Measurements from ENCODE around the gene CFD.

CFD gene

DNA sequence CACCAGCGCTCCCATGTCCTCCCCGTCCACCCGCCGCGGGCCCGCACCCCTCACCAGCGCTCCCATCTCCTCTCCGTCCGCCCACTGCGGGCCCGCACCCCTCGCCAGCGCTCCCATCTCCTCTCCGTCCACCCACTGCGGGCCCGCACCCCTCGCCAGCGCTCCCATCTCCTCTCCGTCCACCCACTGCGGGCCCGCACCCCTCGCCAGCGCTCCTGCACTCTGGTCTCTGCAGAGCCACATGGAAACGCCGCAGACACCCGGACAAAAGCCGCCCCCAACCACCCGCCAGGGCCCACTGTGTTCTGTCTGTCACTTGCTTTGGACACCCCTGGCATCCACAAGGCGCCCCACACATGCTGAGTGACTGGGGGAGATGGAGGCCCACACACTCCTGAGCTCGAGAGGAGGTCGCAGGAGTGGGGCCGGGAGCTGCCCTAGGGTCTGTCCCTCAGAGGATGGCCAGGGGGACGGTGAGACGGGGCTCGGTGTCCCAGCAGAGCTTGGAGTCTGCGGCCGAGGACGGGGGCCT is 7.4 kb downstream of the CFD start:
- Histone ChIP-seq H3K27ac (ENCODE audit: low read depth in 2 of 2, low read length in 2 of 2) (no peak overlapping the region), H3K4me3 (ENCODE audit: low read length in 2 of 2) (no peak overlapping the region), H3K27me3 (ENCODE audit: control insufficient read depth in 2 of 2, insufficient read depth in 2 of 2, low read length in 2 of 2) (no peaks in the 10 kb centered on the region), H3K4me1 (ENCODE audit: control insufficient read depth in 2 of 2, insufficient read depth in 2 of 2, low read length in 2 of 2) (peaks cover 6 to 27% of the 10 kb centered on the region in 2 donors), H3K36me3 (ENCODE audit: control insufficient read depth in 2 of 2, insufficient read depth in 2 of 2, low read length in 2 of 2) (peaks cover 6 to 12% of the 10 kb centered on the region in 2 donors), H3K9ac (ENCODE audit: low read depth in 1 of 2, low read length in 2 of 2) (no peak overlapping the region), H3K9me3 (ENCODE audit: control insufficient read depth in 2 of 2, low read length in 2 of 2) (no peaks in the 10 kb centered on the region)

DNA sequence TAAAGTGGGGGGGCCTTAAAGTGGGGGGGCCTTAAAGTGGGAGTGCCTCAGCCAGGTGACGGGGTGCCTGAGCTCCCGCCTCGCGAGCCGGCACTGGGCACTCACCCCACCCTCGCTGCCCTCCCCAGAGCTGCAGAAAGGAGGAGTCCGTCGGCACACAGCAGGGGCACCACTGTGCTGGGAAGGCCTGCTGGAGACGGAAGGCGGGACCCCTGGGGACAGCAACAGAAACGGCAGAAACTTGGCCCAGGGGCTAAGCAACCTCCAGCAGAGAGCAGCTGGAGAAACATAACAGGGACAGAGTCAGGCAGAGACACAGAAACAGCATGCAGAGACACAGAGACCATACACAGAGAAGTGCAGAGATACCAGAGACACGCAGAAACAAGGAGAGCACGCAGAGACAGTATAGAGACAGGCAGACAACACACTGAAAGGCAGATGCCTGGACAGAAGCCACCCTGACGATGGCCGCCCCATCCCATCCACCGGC is 7.9 kb downstream of the CFD start:
- H3K4me1 ChIP-seq (ENCODE audit: control insufficient read depth in 2 of 2, insufficient read depth in 2 of 2, low read length in 2 of 2): peaks cover 11 to 33% of the 10 kb centered on the region in 2 donors
- H3K27me3 ChIP-seq (ENCODE audit: control insufficient read depth in 2 of 2, insufficient read depth in 2 of 2, low read length in 2 of 2): no peaks in the 10 kb centered on the region
- no peak overlapping the region for H3K27ac ChIP-seq (ENCODE audit: low read depth in 2 of 2, low read length in 2 of 2)
- no peak overlapping the region for H3K9ac ChIP-seq (ENCODE audit: low read depth in 1 of 2, low read length in 2 of 2)
- peaks cover 6 to 12% of the 10 kb centered on the region in 2 donors for H3K36me3 ChIP-seq (ENCODE audit: control insufficient read depth in 2 of 2, insufficient read depth in 2 of 2, low read length in 2 of 2)
- H3K9me3 ChIP-seq (ENCODE audit: control insufficient read depth in 2 of 2, low read length in 2 of 2): no peaks in the 10 kb centered on the region
- no peak overlapping the region for H3K4me3 ChIP-seq (ENCODE audit: low read length in 2 of 2)

DNA sequence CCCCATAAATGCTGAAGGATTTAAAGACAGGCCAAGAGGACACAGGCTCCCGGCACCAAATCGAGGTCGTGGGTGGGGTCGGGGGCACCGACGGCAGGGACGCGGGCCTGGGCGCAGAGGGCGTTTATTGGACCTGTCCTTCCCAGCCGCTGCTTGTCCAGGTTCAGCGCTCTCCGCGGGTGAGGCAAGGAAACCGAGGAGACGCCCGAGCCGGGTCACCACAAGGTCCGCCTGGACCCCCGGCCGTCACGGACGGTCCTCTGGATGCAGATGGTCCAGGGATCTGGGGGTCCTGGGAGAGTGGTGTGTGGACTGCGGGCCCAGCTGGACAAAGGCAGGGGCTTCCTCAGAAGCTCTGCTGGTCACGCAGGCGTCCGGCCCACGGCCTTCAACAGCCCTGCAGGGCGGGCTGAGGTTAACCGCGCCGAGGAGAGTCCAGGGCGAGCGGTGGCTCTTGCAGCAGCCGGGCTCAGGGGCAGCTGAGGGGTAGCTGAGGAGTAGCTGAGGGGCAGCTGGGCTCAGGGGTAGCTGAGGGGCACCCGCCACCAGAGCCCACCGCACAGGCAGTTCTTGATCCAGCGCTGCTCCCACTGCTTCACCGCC is 8.5 kb downstream of the CFD start:
- Histone ChIP-seq H3K9ac (ENCODE audit: low read depth in 1 of 2, low read length in 2 of 2) (no peak overlapping the region), H3K4me1 (ENCODE audit: control insufficient read depth in 2 of 2, insufficient read depth in 2 of 2, low read length in 2 of 2) (peaks cover 9 to 29% of the 10 kb centered on the region in 2 donors), H3K36me3 (ENCODE audit: control insufficient read depth in 2 of 2, insufficient read depth in 2 of 2, low read length in 2 of 2) (peaks cover 6 to 12% of the 10 kb centered on the region in 2 donors), H3K27ac (ENCODE audit: low read depth in 2 of 2, low read length in 2 of 2) (no peak overlapping the region), H3K4me3 (ENCODE audit: low read length in 2 of 2) (no peak overlapping the region), H3K27me3 (ENCODE audit: control insufficient read depth in 2 of 2, insufficient read depth in 2 of 2, low read length in 2 of 2) (no peaks in the 10 kb centered on the region), H3K9me3 (ENCODE audit: control insufficient read depth in 2 of 2, low read length in 2 of 2) (no peaks in the 10 kb centered on the region)

DNA sequence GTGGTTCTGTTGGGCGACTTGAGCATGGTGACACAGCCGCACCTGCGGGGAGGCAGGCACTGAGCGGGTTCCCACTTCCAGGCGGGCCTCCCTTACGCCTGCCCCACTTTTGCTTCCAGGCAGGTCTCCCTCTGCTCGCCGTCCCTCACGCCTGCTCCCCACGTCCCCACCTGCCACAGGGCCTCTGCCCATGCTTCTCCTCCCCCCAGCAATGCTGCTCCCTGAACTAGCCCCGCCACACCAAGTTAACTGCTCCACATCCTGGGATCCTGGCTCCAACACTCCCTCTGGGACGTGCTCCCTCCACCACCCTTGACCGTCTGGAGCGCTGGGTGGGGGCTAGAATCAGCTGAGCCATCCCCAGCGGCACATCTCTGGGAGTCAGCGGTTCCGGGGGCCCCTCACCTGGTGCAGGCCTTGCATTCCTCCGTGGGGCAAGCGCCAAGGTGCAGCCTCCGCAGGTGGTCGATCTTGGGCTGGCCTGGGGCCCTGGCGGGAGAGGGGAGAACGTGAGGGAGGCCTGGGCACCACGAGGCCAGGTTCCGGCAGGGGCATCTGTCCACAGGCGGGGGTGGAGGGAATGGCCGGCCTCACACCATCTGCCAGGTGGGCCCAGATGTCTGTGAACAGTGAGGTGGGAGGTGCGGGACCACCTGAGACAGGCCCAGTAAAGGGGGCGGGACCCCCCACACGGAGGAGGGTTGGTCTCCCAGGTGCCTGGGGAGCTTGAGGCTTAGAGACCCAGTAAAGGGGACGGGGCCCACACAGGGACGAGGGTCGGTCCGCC is 9.2 kb downstream of the CFD start:
- Histone ChIP-seq H3K27ac (ENCODE audit: low read depth in 2 of 2, low read length in 2 of 2) (peak overlapping the region; percentile 65), H3K36me3 (ENCODE audit: control insufficient read depth in 2 of 2, insufficient read depth in 2 of 2, low read length in 2 of 2) (peaks cover 6 to 12% of the 10 kb centered on the region in 2 donors), H3K9me3 (ENCODE audit: control insufficient read depth in 2 of 2, low read length in 2 of 2) (no peaks in the 10 kb centered on the region), H3K4me3 (ENCODE audit: low read length in 2 of 2) (no peak overlapping the region), H3K9ac (ENCODE audit: low read depth in 1 of 2, low read length in 2 of 2) (peak overlapping the region in 1 of 2 donors; percentile 24), H3K27me3 (ENCODE audit: control insufficient read depth in 2 of 2, insufficient read depth in 2 of 2, low read length in 2 of 2) (no peaks in the 10 kb centered on the region), H3K4me1 (ENCODE audit: control insufficient read depth in 2 of 2, insufficient read depth in 2 of 2, low read length in 2 of 2) (peaks cover 11 to 23% of the 10 kb centered on the region in 2 donors)

DNA sequence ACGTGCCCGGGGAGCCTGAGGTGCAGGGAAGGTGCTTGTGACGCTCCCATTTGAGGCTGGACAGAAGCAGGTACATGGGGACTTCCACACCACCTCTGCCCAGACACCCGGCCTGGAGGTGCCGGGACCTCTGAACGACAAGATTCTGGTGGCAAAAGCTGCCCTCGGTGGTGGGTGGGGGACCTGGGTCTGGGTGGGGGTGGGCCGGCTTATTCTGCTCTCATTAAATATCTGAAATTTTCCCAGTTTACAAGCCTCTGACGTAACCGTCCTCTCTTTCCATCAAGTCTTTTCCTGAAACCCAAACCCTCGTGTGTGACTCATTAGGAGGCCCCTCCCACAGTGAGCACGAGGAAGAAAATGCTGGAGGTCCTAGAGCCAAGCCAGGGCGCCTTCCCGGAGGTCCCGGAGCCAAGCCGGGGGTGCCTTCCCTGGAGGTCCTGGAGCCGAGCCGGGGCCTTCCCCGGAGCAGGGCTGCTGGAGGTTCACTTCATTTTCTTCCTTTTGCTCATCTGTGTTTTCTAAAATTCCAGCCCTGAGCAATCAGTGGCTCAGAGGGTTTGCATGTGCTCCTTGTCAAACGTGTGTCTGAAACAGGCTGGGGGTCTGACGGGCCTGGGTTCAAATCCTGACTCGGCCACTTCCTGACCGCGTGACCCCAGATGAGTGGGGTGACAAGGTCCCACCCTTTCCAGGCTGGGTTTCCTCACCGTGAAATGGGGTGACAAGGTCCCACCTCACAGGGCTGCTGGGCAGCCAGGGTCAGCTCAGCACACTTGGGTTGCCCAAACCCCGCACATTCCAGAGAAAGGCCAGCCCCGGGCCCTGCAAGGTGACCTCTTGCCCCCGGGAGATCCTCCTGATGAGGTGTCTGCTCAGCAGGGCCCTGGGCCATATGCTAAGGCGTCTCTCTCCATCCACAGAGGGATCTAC is 10.0 kb downstream of the CFD start:
- Histone ChIP-seq H3K9me3 (ENCODE audit: control insufficient read depth in 2 of 2, low read length in 2 of 2) (no peaks in the 10 kb centered on the region), H3K27me3 (ENCODE audit: control insufficient read depth in 2 of 2, insufficient read depth in 2 of 2, low read length in 2 of 2) (no peaks in the 10 kb centered on the region), H3K9ac (ENCODE audit: low read depth in 1 of 2, low read length in 2 of 2) (no peak overlapping the region), H3K27ac (ENCODE audit: low read depth in 2 of 2, low read length in 2 of 2) (peak overlapping the region; percentile 75 to 76), H3K36me3 (ENCODE audit: control insufficient read depth in 2 of 2, insufficient read depth in 2 of 2, low read length in 2 of 2) (peaks cover 6 to 12% of the 10 kb centered on the region in 2 donors), H3K4me3 (ENCODE audit: low read length in 2 of 2) (no peak overlapping the region), H3K4me1 (ENCODE audit: control insufficient read depth in 2 of 2, insufficient read depth in 2 of 2, low read length in 2 of 2) (peaks cover 11 to 20% of the 10 kb centered on the region in 2 donors)

DNA sequence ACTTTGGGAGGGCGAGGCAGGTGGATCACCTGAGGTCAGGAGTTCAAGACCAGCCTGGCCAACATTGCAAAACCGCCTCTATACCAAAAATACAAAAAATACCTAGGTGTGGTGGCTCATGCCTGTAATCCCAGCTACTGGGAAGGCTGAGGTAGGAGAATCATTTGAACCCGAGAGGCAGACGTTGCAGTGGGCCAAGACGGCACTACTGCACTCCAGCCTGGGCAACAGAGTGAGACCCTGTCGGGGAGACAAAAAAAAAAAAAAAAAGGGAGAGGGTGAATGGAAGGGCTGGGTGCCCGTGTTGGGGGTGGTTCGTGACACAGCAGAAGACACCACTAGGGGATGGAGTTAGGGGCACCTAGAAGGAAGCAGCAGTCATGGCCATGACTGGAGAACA is 10.8 kb downstream of the CFD start:
- Histone ChIP-seq H3K27ac (ENCODE audit: low read depth in 2 of 2, low read length in 2 of 2) (peak overlapping the region; percentile 75 to 76), H3K27me3 (ENCODE audit: control insufficient read depth in 2 of 2, insufficient read depth in 2 of 2, low read length in 2 of 2) (no peaks in the 10 kb centered on the region), H3K36me3 (ENCODE audit: control insufficient read depth in 2 of 2, insufficient read depth in 2 of 2, low read length in 2 of 2) (peaks cover 6 to 12% of the 10 kb centered on the region in 2 donors), H3K4me3 (ENCODE audit: low read length in 2 of 2) (no peak overlapping the region), H3K4me1 (ENCODE audit: control insufficient read depth in 2 of 2, insufficient read depth in 2 of 2, low read length in 2 of 2) (peaks cover 11 to 20% of the 10 kb centered on the region in 2 donors), H3K9ac (ENCODE audit: low read depth in 1 of 2, low read length in 2 of 2) (no peak overlapping the region), H3K9me3 (ENCODE audit: control insufficient read depth in 2 of 2, low read length in 2 of 2) (no peaks in the 10 kb centered on the region)

DNA sequence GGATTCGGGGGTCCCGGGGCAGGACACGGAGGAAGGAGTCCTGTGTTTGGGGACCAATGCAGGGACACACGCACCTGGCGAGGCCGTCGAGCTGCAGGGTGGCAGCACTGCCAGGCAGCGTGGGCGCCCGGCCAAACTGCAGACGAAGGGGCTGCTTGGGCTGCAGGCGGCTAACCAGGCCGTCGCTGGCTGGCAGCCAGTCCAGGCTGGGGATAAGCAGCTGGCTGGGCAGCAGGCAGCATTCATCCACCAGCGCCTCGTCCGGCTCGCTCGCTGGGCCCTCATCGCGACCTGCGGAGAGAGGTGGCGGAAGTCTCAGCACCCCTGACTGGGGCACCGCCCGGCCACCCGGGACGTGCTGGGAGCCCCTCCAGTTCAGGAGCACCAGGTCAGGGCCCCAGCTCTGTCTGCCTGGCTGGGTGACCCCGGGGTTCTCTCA is 11.5 kb downstream of the CFD start:
- H3K4me3 ChIP-seq (ENCODE audit: low read length in 2 of 2): no peak overlapping the region
- H3K27ac ChIP-seq (ENCODE audit: low read depth in 2 of 2, low read length in 2 of 2): peak overlapping the region; percentile 2 to 32
- H3K4me1 ChIP-seq (ENCODE audit: control insufficient read depth in 2 of 2, insufficient read depth in 2 of 2, low read length in 2 of 2): peaks cover 11 to 20% of the 10 kb centered on the region in 2 donors
- H3K27me3 ChIP-seq (ENCODE audit: control insufficient read depth in 2 of 2, insufficient read depth in 2 of 2, low read length in 2 of 2): no peaks in the 10 kb centered on the region
- H3K9ac ChIP-seq (ENCODE audit: low read depth in 1 of 2, low read length in 2 of 2): no peak overlapping the region
- H3K9me3 ChIP-seq (ENCODE audit: control insufficient read depth in 2 of 2, low read length in 2 of 2): no peaks in the 10 kb centered on the region
- peaks cover 8 to 12% of the 10 kb centered on the region in 2 donors for H3K36me3 ChIP-seq (ENCODE audit: control insufficient read depth in 2 of 2, insufficient read depth in 2 of 2, low read length in 2 of 2)

DNA sequence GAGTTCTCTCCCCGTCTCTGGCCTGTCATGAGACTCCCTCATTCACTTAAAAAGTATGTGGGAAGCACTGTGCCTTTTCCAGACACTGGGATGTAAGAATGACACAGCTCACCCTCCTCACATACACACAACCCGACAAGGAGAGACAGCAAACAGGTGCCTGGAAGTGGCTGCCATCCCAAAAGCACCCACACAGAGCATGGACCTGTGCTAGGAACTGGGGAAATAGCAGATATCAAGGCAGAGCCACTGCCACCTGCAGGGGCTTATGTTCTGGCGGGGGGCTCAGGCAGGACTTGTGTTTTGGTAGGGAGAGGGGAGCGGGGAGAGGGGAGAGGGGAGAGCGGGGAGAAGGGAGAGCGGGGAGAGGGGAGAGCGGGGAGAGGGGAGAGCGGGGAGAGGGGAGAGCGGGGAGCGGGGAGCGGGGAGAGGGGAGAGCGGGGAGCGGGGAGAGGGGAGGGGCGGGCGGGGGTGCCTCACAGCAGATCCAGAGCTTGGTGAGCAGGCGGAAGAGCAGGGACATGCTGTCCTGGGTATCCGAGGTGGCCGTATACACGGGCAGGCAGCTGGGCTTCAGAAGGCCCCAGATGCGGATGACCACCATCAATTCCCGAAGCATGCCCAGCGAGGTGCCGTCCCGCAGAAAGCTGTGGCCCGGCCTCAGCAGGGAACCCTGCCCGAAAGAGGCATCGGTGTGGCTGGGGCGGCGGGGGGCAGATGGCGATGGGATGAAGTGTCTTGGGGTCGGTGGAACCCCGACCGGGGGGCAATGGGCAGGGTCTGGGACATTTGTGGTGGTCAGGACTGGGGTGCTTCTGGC is 12.2 kb downstream of the CFD start:
- Histone ChIP-seq H3K4me1 (ENCODE audit: control insufficient read depth in 2 of 2, insufficient read depth in 2 of 2, low read length in 2 of 2) (peaks cover 11 to 20% of the 10 kb centered on the region in 2 donors), H3K27me3 (ENCODE audit: control insufficient read depth in 2 of 2, insufficient read depth in 2 of 2, low read length in 2 of 2) (no peaks in the 10 kb centered on the region), H3K4me3 (ENCODE audit: low read length in 2 of 2) (peak overlapping the region in 1 of 2 donors; percentile 64), H3K36me3 (ENCODE audit: control insufficient read depth in 2 of 2, insufficient read depth in 2 of 2, low read length in 2 of 2) (peaks cover 14 to 18% of the 10 kb centered on the region in 2 donors), H3K9me3 (ENCODE audit: control insufficient read depth in 2 of 2, low read length in 2 of 2) (no peaks in the 10 kb centered on the region), H3K9ac (ENCODE audit: low read depth in 1 of 2, low read length in 2 of 2) (peak overlapping the region; percentile 56 to 76), H3K27ac (ENCODE audit: low read depth in 2 of 2, low read length in 2 of 2) (peak overlapping the region; percentile 88 to 97)

Data from mucosa of rectum (tissue), 2 donors.